Breast epithelium (tissue), 3 donors: ENCODE measurements around the gene ST7L.

Source experiments
- POLR2A ChIP-seq: fragments of 450-650 bp; IDR thresholded peaks from one replicate; pipeline ENCODE4 v1.6.1; 2016; ENCODE audit warnings: antibody characterized with exemption, mild to moderate bottlenecking, moderate library complexity
- POLR2AphosphoS5 ChIP-seq, 3 donors: sonication (generic); formaldehyde crosslinking; IDR thresholded peaks; one replicate each; pipeline ENCODE4 v1.6.1; 2017; ENCODE audit warnings: antibody characterized with exemption in 3 of 3
- TF ChIP-seq, protein P1 (sequence below), 3 donors: fragments of 450-650 bp; IDR thresholded peaks; one replicate each; pipeline ENCODE4 v1.5.1; 2016 to 2017; ENCODE audit warnings: antibody characterized with exemption in 3 of 3, mild to moderate bottlenecking in 3 of 3, moderate library complexity in 3 of 3

DNA sequence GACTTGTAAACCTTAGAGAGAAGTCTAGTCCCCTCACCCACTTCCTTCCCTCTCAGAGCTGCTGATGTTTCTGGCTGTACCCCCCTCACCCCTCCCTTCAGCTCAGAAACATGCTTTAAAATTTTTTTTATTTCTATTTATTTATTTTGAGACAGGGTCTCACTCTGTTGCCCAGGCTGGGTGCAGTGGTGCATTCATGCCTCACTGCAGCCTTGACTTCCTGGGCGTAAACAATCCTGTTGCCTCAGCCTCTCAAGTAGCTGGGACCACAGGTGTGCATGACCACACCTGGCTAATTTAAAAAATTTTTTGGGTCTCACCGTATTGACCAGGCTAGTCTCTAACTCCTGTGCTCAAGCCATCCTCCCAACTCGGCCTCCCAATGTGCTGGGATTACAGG, 113.1 kb downstream of the ST7L start:
- TF ChIP-seq, protein P1, sequence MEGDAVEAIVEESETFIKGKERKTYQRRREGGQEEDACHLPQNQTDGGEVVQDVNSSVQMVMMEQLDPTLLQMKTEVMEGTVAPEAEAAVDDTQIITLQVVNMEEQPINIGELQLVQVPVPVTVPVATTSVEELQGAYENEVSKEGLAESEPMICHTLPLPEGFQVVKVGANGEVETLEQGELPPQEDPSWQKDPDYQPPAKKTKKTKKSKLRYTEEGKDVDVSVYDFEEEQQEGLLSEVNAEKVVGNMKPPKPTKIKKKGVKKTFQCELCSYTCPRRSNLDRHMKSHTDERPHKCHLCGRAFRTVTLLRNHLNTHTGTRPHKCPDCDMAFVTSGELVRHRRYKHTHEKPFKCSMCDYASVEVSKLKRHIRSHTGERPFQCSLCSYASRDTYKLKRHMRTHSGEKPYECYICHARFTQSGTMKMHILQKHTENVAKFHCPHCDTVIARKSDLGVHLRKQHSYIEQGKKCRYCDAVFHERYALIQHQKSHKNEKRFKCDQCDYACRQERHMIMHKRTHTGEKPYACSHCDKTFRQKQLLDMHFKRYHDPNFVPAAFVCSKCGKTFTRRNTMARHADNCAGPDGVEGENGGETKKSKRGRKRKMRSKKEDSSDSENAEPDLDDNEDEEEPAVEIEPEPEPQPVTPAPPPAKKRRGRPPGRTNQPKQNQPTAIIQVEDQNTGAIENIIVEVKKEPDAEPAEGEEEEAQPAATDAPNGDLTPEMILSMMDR (IDR thresholded peaks at IDR 0.05): no peak
- TF ChIP-seq POLR2AphosphoS5 (IDR thresholded peaks at IDR 0.05) (no peak), POLR2A (no peak)
